AG09319 (cell line): Measurements from ENCODE around the gene LRRC42.
A peak's percentile ranks its signal among the peaks of the same experiment; 100 is the strongest.

Experiments
- DNase-seq: peaks from one replicate; pipeline ENCODE4 v3.0.0-alpha.2; 2010; ENCODE audit warnings: low read depth; ENCODE audit errors: extremely low read depth
- CTCF ChIP-seq: IDR thresholded peaks from 2 replicates; pipeline ENCODE4 v1.5.1; 2011; ENCODE audit warnings: low read depth, mild to moderate bottlenecking, inconsistent platforms, low read length, moderate library complexity

Gene LRRC42

GRCh38 chr1:53946252-53947171 is at the start of gene LRRC42:
Gene LRRC42 (plus strand): TSS chr1:53946350. CDS start chr1:53952000, 5,650 bp downstream.
- no peak for DNase-seq
- TF ChIP-seq CTCF, result peak; percentile 13

GRCh38 chr1:53896635-53897229 is 49.4 kb upstream of the LRRC42 start:
- TF ChIP-seq CTCF, result no peak
- DNase-seq, result peak; percentile 89

- no peak for TF ChIP-seq CTCF
- peak; percentile 56 for DNase-seq
Measured at GRCh38 chr1:53899206-53899628, 46.9 kb upstream of the LRRC42 start.

GRCh38 chr1:53899708-53900107 is 46.4 kb upstream of the LRRC42 start:
- DNase-seq, result no peak
- TF ChIP-seq CTCF, result no peak

- no peak for TF ChIP-seq CTCF
- no peak for DNase-seq
Measured at GRCh38 chr1:53902235-53903138, 43.7 kb upstream of the LRRC42 start.

- DNase-seq, result no peak
- TF ChIP-seq CTCF, result no peak
Measured at GRCh38 chr1:53905509-53905908, 40.6 kb upstream of the LRRC42 start.

- no peak for TF ChIP-seq CTCF
Measured at GRCh38 chr1:53906121-53906520, 40.0 kb upstream of the LRRC42 start.

More at GRCh38 chr1:53906121-53906520, 40.0 kb upstream of the LRRC42 start:
- DNase-seq, result no peak
